HEK293T (cell line): Measurements from ENCODE around the gene TNFRSF11A.

Experiments
- BHLHE40 ChIP-seq: fragments of 450-650 bp; IDR thresholded peaks from 2 replicates; pipeline ENCODE4 v1.6.1; 2016; ENCODE audit warnings: mild to moderate bottlenecking, moderate library complexity, borderline replicate concordance
- ELF4 ChIP-seq: fragments of 450-650 bp; IDR thresholded peaks from 2 replicates; pipeline ENCODE4 v1.6.1; 2017; ENCODE audit warnings: antibody characterized with exemption
- FOXA1 ChIP-seq: fragments of 450-650 bp; IDR thresholded peaks from 2 replicates; pipeline ENCODE4 v1.6.1; 2016; ENCODE audit warnings: mild to moderate bottlenecking
- FOXM1 ChIP-seq: fragments of 450-650 bp; IDR thresholded peaks from 2 replicates; pipeline ENCODE4 v1.6.1; 2017; ENCODE audit warnings: mild to moderate bottlenecking, borderline replicate concordance
- HDGF ChIP-seq: fragments of 450-650 bp; IDR thresholded peaks from 2 replicates; pipeline ENCODE4 v1.6.1; 2017; ENCODE audit warnings: antibody characterized with exemption, borderline replicate concordance
- L3MBTL2 ChIP-seq: fragments of 450-650 bp; conservative IDR thresholded peaks from 2 replicates; pipeline ENCODE4 v1.6.1; 2016; ENCODE audit warnings: mild to moderate bottlenecking
- NFRKB ChIP-seq: fragments of 450-650 bp; IDR thresholded peaks from 2 replicates; pipeline ENCODE4 v1.6.1; 2016; ENCODE audit warnings: mild to moderate bottlenecking, moderate library complexity
- PKNOX1 ChIP-seq: fragments of 450-650 bp; IDR thresholded peaks from 2 replicates; pipeline ENCODE4 v1.6.1; 2016
- SP1 ChIP-seq: fragments of 450-650 bp; IDR thresholded peaks from 2 replicates; pipeline ENCODE4 v1.6.1; 2017
- TARDBP ChIP-seq: fragments of 450-650 bp; IDR thresholded peaks from 2 replicates; pipeline ENCODE4 v1.6.1; 2016
- ZNF384 ChIP-seq: fragments of 450-650 bp; IDR thresholded peaks from 2 replicates; pipeline ENCODE4 v1.6.1; 2016

- no peak for TF ChIP-seq BHLHE40
- no peak for TF ChIP-seq PKNOX1
- no peak for TF ChIP-seq ZNF384
- TF ChIP-seq ELF4, result no peak
- no peak for TF ChIP-seq TARDBP
- TF ChIP-seq HDGF, result no peak
- no peak for TF ChIP-seq FOXM1
- TF ChIP-seq L3MBTL2, result no peak
- no peak for TF ChIP-seq FOXA1
- TF ChIP-seq SP1, result no peak
- no peak for TF ChIP-seq NFRKB
These were observed 107.1 kb downstream of the TNFRSF11A start for GRCh38 chr18:62432176-62432575.
